AG09309 (cell line): ENCODE measurements around the gene MAP2K5.

Experiments
- DNase-seq: peaks from one replicate; pipeline ENCODE4 v3.0.0-alpha.2; 2010; ENCODE audit warnings: low read depth
- H3K4me3 ChIP-seq: 2 replicates; pipeline ENCODE4 v1.5.1; 2011; ENCODE audit warnings: mild to moderate bottlenecking, low read depth, low read length, moderate library complexity; ENCODE audit not compliant: control insufficient read depth
- TF ChIP-seq, protein P1 (sequence below): IDR thresholded peaks from 2 replicates; pipeline ENCODE4 v1.5.1; 2011; ENCODE audit warnings: mild to moderate bottlenecking, low read depth, low read length, inconsistent platforms; ENCODE audit not compliant: insufficient read depth, control insufficient read depth; ENCODE audit errors: missing control alignments

Gene MAP2K5

DNA sequence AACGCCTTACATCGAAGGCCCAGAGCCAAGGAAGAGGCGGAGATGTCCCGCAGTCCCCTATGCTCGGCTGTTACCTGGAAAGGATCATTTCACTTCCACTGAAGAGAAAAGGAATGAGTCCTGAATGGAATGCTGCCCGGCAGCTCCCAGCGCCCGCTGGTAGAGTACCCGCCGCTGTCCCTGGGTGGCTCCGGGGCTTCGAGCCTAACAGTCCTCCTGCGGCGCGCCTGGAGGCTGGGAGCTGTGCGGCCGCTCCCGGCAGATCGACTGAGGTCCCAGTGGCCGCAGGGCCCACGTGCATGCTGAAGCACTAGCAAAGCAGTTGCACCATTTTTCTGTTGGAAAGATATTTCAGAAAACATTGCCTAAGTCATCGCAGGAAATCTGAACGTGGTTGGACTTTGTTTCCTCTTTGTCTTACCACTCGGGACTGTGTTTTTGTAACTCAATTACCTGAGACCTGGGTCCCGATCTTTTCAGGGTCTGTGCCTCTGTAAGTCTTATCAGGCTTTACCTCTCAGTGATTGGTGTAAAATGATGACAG is 296.4 kb downstream of the MAP2K5 start:
- H3K4me3 ChIP-seq = no peak overlapping the region
- DNase-seq = no peak
- TF ChIP-seq, protein P1, sequence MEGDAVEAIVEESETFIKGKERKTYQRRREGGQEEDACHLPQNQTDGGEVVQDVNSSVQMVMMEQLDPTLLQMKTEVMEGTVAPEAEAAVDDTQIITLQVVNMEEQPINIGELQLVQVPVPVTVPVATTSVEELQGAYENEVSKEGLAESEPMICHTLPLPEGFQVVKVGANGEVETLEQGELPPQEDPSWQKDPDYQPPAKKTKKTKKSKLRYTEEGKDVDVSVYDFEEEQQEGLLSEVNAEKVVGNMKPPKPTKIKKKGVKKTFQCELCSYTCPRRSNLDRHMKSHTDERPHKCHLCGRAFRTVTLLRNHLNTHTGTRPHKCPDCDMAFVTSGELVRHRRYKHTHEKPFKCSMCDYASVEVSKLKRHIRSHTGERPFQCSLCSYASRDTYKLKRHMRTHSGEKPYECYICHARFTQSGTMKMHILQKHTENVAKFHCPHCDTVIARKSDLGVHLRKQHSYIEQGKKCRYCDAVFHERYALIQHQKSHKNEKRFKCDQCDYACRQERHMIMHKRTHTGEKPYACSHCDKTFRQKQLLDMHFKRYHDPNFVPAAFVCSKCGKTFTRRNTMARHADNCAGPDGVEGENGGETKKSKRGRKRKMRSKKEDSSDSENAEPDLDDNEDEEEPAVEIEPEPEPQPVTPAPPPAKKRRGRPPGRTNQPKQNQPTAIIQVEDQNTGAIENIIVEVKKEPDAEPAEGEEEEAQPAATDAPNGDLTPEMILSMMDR = no peak

DNA sequence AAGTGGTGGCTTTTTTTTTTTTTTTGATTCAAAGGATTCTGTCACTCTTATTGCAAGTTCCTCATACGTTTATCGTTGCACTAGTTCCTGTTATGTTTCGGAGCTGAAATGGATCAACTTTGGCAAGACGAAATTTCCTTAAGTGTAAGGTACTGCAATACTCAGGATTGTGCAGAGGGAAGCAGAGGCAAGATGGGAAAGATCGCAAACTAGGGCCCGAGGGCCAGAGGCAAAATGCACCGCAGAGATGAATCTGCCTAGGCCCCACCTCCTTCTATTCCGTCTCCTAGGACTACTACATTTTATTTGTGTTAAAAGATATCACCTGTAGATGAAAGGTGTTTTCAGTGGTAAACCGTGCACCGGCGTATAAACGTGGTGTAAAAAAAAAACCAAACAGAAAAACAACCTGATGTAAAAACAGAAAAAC is 297.0 kb downstream of the MAP2K5 start:
- no peak for DNase-seq

DNA sequence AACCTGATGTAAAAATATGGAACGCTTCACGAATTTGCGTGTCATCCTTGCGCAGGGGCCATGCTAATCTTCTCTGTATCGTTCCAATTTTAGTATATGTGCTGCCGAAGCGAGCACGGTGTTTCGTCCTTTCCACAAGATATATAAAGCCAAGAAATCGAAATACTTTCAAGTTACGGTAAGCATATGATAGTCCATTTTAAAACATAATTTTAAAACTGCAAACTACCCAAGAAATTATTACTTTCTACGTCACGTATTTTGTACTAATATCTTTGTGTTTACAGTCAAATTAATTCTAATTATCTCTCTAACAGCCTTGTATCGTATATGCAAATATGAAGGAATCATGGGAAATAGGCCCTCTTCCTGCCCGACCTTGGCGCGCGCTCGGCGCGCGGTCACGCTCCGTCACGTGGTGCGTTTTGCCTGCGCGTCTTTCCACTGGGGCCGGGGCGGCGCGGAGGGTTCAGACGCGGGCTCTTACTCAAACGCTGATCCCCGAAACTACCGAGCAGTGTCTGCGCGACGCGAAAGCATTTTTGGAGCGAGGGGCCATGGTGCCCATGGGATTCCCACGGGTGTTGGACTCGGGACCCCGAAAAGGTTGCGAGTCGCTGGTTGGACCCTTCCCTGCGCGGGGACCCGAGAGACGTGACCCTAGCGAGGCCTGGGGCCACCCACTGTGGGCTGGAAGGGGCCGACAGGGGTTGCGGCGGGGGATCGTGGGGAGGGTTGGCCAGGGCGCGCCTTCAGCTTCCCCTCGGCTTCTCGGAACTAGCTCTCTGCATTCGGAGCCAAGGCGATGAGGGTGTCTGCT is 297.6 kb downstream of the MAP2K5 start, which contains the start of gene RNU6-1:
Gene RNU6-1, minus strand, starts transcription at position 117 of the 820 bp plus-strand sequence.
- TF ChIP-seq, protein P1 = no peak

More for the DNA sequence above, 297.0 kb downstream of the MAP2K5 start:
- TF ChIP-seq, protein P1 = no peak
- peak overlapping the region; percentile 26 for H3K4me3 ChIP-seq

DNA sequence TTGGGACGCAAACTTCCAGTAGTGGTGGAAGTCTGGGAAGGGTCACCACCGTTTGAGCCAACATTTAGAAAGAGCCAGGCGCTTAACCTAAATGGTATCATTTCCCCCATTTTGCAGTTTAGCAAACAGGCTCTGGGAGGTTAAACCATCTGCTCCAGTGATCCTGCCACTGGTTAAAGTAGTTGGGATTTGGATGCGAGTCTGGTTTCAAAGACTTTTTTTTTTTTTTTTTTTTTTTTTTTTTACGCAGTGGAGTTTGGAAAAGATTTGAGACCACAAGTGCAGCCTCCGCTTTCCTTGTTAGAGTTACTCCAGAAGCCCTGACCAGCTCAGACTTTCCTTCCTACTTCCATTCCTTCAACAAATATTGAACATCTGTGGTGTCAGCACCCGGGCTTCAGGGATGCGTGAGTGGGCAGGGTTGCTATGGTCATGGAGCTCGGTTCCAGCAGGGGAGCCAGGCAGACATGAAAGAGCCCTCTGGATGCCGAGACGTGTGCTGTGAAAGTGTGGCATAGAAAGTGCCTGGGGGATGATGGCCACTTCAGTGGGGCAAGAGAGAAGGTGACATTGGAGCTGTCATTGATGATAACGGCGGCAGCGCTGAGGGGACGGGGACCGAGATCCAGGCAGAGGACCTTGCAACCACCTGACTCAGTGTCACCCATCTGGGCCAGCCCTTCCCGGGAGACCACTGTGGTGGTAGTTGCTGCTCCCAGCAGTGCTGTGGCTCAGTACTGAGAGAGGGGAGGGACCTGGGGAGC is 298.4 kb downstream of the MAP2K5 start:
- DNase-seq = no peak
- TF ChIP-seq, protein P1 = peak; percentile 9
- peak overlapping the region; percentile 92 for H3K4me3 ChIP-seq

More for the DNA sequence above, 297.6 kb downstream of the MAP2K5 start, which contains the start of gene RNU6-1:
- peak within 1 kb of the TSS; percentile 92 for H3K4me3 ChIP-seq
- DNase-seq = peak; percentile 78

DNA sequence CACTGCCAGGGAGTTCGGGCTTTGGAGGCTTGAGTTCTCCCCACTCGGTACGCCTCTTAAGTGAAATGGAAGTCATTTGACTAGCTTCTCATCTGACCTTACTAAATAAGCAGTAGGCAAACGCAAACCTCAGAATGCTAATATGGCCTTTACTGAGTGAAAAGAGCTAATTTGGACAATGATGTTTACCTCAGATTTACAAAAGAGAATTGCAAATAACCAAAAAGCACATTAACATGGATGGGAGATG is 298.9 kb downstream of the MAP2K5 start:
- no peak for DNase-seq
- TF ChIP-seq, protein P1 = no peak
- no peak overlapping the region for H3K4me3 ChIP-seq

DNA sequence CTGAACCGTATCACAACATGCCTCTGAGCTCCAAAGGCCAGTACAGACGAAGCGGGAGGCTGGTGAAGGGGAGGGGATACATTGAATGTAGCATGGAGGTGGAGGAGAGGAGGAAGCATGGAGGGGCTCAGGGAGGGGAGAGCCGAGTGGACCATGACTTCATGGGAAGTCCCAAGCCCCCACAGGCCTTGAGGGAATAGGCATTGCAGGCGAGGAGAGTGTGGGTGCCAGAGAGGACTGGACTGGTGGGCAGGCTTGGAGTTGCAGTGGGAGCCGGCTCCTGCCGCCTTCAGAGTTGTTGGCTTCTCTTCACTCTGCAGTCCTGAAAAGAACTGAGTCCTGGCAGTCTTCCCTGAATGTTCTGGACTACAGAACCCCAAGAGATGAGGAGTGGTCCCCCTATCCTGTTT is 300.6 kb downstream of the MAP2K5 start:
- DNase-seq = no peak
- TF ChIP-seq, protein P1 = no peak
- no peak overlapping the region for H3K4me3 ChIP-seq
